Fibroblast of skin of back (primary cell): ENCODE results near the gene TADA2A.
A peak's percentile ranks its signal among the peaks of the same experiment; 100 is the strongest.
"Not testable (repeated sequence)": the region's sequence is repeated elsewhere in the genome, so short reads cannot be mapped to it uniquely, and the experiment has no call there.

Experiments used
- DNase-seq: peaks from one replicate; pipeline ENCODE4 v3.0.0-alpha.2; 2013

Gene TADA2A

GRCh38 chr17:37493249-37494027 is 86.8 kb downstream of the TADA2A start:
- peak; percentile 98 for DNase-seq

- DNase-seq = no peak
Measured at GRCh38 chr17:37494401-37494831, 87.7 kb downstream of the TADA2A start.

- DNase-seq = no peak
Measured at GRCh38 chr17:37494971-37495370, 88.3 kb downstream of the TADA2A start.

- DNase-seq = no peak
Measured at GRCh38 chr17:37500378-37500777, 93.7 kb downstream of the TADA2A start.

DNA sequence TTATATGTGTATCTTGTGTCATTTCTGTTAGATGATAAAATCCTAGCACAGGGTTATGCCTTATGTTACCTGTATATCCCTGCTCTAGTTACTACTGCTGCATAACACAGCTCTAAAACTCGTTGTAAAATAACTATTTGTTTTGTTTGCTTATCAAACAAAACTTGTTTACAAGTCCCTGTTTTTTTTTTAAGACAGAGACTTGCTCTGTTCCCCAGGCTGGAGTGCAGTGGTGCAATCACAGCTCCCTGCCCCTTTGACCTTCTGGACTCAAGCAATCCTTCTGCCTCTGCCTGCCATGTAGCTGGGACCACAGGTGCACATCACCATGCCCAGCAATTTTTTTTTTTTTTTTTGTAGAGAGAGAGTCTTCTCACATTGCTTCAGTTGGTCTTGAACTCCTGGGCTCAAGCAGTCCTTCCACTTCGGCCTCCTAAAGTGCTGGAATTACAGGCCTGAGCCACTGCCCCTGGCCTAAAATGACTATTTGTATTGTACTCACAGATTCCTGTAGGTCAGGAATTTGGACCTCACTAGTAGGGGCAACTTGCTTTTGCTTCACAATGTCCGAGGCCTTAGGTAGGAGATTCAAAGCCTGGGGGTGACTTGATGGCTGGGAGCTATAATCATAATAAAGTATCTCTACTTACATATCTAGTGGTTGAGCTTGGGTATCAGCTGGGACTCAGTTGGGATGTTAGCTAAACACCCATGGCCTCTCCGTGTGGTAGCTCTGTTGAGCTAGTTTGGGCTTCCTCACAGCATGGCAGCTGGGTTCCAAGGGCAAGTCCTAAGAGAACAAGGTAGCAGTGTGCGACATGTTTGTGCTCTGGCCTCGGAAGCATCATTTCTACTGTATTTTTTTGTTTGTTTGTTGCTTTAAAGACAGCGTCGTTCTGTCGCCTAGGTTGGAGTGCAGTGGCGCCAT is 95.6 kb downstream of the TADA2A start:
- DNase-seq = no peak

GRCh38 chr17:37503148-37503547 is 96.5 kb downstream of the TADA2A start:
- no peak for DNase-seq

DNA sequence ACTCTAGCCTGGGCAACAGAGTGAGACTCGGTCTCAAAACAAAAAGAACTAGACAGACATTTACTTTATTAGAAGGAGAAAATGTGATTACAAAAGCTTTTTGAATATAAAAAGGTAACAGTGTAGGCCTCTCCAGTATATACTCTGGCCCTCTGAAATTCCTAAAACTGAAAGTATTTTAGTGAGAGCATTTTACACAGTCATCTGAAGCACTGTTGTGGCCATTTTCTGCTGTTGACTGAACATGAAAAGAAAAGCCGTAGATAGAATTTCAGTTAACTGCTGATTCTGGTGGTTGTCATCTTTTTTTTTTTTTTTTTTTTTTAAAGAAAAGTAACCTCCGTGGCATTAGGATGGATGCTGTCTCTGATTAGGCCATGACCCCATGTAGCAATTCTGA is 98.6 kb downstream of the TADA2A start:
- no peak for DNase-seq

- DNase-seq = peak; percentile 39
Measured at GRCh38 chr17:37506678-37507077, 100.0 kb downstream of the TADA2A start.

DNA sequence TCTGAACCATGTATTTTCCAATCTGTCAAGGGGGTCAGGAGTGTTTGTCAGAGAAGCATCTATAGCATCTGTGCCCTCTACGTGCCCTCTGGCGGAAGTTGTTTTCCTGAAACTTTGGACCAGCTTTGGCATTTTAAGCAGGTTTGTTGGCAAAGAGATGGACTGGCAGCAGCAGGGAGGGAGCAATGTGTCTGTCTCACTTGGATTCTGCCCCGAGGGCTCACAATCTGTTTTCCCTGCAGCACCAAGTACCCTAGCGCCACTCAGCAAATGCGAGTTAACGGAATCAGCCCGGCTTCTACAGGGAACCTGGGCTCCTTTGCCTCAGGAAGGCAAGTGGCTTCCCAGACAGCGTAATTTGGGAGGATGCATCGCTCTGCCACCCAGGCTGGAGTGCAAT is 100.4 kb downstream of the TADA2A start:
- DNase-seq = no peak

- no peak for DNase-seq
Measured at GRCh38 chr17:37510056-37510455, 103.4 kb downstream of the TADA2A start.

- not testable (repeated sequence) for DNase-seq
Measured at GRCh38 chr17:37511642-37512041, 105.0 kb downstream of the TADA2A start.

DNA sequence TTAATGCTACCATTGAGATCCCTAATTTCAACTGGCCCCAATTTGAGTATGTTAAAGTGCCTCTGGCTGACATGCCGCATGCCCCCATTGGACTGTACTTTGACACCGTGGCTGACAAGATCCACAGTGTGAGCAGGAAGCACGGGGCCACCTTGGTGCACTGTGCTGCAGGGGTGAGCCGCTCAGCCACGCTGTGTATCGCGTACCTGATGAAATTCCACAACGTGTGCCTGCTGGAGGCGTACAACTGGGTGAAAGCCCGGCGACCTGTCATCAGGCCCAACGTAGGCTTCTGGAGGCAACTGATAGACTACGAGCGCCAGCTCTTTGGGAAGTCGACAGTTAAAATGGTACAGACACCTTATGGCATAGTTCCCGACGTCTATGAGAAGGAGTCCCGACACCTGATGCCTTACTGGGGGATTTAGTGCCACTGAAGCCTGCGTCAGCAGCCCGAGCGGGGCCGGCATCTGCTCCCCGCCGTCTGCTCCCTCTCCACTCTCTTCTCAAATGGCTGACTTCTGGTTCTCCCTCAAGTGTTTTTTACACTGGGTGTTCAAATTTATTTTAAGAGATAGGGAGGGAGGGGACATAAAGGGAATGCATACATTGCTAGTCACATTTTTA is 105.9 kb downstream of the TADA2A start:
- DNase-seq = no peak

GRCh38 chr17:37513711-37514110 is 107.0 kb downstream of the TADA2A start:
- DNase-seq = no peak

DNA sequence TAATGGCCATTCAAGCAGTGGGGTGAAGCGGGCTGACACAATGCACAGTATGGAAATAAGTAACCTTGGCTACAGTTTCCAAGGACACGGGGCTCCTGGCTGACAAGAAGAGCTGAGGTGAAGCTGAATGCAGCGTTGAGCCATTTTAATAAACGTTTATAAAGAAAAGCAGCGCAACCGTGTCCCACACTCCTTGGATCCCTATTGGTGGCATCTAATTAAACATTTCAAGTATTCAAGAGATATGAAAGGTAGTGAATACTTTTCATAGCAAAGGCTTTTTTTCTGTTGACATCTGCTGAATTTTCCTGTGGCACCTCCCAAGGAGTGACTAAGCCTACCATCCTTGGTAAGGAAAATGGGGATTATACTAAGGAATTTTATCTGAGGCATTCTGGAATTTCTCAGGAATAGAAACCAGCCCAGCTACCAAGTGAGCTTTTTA is 109.5 kb downstream of the TADA2A start:
- peak; percentile 90 for DNase-seq

DNA sequence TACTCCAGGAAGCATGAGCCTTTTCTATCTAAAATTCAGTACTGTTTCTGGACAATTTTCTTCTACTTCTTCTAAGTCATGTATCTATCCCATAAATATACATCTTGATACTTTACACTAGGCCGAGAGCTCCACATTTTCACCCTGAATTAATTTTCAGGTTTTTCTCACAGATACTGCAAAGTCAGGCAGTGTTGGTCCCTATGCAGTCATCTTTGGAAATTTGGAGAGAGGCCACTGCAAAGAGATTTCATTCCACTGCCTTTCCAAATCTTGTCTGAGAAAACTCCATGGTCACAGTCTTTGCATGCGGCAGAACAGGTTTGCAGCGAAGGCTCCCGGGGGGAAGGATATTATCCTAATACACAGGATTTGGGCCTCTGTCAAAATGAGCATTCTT is 111.2 kb downstream of the TADA2A start:
- DNase-seq = no peak

DNA sequence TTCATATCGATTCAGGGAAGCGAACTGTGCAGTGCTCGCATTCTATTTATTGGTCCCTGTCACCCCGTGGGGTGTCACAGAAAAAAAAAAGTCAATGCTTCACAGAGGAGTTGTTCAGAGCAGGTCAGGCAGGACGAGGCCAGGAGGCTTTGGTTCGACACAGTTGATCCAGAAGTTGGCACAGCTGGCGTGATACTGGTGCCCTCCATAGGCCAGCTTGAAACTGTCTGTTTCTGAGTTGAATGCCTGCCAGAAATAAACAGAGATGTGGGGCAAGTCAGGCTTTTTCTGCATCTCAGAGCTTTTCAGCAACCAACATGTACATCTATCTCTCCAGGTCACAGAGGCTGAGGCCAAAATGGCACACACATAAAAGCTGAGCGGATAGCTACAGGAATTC is 112.1 kb downstream of the TADA2A start:
- no peak for DNase-seq

- DNase-seq = no peak
Measured at GRCh38 chr17:37519251-37519985, 112.7 kb downstream of the TADA2A start.

DNA sequence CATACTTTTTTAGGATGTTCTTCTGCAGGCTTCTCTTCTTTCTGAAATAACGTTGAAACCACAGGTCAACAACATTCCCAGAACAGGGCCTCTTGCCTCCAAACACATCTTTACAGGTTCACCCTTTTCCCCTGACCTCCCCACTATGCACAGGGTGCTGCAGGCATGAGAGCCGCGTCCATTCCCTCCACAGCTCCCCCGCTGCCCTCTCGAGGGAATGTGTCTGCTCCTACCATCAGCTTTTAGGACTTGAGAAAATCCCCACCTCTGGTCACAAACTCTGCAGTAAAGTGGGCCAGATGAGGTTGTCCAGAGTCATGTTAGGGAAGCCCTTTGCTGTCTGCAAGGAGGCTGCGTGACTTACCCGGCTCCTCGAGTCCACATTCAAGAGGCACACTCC is 113.5 kb downstream of the TADA2A start:
- no peak for DNase-seq

GRCh38 chr17:37521821-37522220 is 115.1 kb downstream of the TADA2A start:
- no peak for DNase-seq

GRCh38 chr17:37523715-37524219 is 117.1 kb downstream of the TADA2A start:
- no peak for DNase-seq

GRCh38 chr17:37527249-37527851 is 120.7 kb downstream of the TADA2A start:
- DNase-seq = peak; percentile 53
